ENCODE results near the gene GAS7.

GAS7 gene

DNA sequence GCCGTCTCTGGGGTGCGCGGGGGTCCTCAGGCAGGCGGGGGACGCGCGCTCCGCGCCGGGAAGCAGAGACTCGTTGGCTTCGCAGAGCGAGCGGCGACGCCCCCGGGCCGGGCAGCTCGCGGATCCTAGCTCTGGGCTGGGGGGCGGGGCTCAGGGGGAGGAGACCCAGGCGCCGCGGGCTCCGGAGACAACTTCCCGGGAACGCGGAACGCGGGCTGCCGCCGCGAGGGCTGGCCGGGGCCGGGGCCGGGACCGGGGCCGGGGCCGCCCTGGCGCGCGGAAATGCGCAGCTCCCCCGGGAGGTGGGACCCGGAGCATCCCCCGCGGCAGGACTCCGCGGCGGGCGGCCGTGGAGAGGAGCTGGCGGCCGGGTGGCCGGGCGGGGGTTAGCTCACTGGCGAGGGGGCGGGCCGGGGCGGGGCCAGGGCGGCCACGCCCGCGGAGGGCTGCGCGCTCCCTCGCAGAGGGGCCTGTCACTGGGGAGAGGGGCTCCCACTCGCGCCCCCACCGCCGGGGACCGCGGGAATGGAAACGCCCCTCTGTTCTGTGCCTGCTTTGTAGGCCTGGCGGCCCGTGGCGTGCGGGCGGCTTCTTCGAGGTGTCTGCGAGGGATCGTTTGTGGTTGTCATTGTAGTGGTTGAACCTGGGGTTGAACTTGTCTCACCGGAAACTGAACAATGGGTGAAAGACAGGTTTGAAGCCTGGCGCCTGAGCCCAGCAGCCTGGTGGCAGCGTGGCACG is at the start of gene GAS7:
Gene GAS7, minus strand, starts transcription at position 98 of the 741 bp plus-strand sequence.
- peak; percentile 54 for DNase-seq

DNA sequence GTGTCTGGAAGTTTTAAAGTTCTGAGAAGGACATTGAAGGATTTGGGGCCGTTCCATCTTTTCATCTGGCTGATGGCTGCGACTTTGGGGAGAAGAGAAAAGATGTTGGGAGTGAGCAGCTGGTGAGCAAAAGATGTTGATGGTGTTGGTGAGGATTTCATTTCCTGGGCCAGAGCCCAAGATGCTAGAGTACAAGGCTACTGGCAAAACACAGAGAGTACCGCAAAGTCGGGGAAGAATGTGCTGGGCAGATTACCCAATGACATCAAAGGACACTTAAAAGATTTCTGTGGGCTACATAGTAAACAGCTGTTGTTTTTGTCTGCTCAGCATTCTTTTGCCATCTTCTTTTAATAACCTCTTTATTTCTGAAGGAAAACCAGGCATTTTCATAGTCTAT is 49.4 kb upstream of the GAS7 start:
- no peak for DNase-seq

DNA sequence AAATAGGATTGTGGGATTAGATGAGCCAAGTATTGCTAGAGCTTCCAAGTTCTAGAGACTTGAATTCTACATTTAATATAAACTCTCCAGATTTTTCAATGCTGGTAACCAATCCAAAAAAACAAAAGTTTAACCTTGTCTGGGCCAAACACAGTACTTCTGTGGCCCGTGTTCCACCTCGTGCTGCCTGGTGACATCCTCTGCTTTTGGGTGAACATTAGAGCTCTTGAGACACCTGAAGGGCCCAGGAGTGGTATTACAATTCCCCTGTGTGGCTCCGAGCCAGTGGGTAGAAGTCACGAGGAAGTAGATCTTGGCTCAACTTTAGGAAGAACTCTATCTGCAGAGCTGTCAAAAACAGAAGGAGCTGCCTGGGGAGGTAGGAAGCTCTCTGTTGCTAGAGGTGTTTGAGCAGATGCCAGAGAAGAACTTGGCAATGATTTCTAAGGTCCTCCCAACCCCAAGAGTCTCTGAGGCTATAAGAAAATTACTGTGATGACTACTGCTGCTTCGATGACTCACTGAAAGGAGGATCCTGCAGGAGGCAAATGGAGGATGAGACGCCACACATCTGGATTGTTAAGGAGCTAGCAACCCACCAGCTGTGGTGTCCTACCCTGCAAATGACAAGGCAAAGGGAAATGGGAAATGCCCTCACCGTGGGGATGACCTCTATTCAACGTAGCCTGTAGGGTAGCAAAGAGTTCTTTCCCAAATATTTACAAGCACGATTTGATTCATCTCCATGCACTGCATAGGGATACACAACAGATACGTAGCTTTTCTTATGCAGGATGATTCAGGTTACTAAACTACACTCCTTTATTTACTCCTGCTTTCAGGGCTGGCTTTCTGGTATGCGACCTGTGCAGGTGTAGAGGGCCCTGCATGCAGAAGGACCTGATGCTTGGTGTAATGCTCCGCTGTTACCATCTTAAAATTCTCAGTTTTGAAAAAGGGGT is 45.8 kb upstream of the GAS7 start:
- no peak for DNase-seq

DNA sequence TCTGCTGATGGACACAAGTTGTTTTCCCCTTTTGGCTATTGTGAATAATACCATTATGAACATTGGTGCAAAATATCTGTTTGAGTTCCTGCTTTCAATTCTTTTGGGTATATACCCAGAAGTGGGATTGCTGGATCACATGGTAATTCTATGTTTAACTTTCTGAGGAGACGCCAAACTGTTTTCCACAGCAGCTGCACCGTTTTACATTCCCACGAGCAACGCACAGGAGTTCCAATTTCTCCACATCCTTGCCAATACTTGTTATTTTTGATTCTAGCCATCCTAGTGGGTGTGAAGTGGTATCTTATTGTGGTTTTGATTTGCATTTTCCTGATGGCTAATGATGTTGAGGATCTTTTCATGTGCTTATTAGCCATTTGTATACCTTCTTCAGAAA is 43.4 kb upstream of the GAS7 start:
- no peak for DNase-seq

DNA sequence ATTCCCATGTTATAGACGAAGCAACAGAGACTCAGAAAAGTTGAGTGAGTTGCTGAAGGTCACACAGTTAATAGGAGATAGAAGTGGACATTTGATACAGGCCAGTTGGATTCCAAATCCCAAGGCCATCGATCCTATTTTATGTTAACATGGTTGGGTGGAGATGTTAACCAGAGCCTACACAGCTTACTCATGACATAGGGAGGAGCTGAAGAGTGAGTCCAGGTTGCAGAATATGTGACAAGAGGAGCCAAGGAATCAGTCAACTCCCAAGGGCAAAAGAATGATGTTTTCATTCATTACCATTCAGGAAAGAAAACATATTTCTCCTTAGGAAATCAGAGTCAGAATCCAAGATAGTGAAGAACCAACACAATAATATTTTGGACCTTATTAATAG is 40.3 kb upstream of the GAS7 start:
- DNase-seq: no peak

DNA sequence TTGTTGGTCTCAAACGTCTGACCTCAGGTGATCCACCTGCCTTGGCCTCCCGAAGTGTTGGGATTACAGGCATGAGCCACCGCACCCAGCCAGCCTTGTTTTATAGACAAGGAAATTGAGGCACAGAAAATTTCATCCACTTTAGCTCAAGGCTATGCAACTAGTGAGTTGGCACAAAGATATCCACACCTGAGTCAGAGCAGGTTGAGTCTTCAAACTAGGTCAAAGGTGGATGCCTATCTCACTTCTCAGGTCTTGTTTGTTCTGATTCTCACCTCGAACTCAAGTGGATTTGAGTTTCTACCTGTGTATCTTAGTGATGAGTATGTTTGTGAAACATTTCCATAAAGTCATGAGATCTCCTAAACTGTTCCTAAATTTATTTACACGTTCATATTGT is 35.6 kb upstream of the GAS7 start:
- DNase-seq: no peak

DNA sequence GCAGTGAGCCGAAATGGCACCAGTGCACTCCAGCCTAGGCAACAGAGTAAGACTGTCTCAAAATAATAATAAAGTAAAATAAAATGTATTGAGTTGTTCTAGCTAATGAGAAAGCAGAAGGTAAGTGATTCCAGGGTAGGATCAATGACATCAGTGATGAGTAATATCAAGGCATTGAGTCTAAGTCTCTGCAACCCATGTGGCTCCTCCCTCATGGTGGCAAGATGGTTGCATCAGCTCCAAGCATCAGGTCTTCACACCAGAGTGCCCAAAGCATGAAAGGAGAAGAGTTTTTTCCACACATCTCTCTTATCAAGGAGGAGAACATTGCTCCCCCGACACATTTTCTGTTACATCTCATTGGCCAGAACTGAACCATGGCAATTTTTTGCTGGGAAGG is 34.8 kb upstream of the GAS7 start:
- no peak for DNase-seq

DNA sequence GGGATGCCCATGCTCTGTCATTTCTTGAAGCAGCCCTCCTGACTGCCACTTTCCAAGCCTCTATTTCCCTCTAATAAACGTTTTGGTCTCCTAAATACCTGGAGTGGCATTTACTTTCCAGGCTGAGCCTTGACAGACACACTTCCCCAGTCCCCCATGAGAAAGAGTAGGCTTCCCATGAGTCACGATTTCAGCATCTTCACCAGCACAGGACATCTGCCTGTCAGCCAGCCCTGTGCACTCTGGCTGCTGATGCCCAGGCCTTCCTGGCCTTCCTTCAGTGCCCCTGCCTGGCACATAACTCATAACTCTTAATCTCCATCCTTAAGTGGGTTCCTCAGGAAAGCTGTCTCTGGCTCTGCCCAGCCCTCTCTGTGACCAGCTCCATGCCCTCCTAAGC is 30.8 kb upstream of the GAS7 start:
- no peak for DNase-seq

DNA sequence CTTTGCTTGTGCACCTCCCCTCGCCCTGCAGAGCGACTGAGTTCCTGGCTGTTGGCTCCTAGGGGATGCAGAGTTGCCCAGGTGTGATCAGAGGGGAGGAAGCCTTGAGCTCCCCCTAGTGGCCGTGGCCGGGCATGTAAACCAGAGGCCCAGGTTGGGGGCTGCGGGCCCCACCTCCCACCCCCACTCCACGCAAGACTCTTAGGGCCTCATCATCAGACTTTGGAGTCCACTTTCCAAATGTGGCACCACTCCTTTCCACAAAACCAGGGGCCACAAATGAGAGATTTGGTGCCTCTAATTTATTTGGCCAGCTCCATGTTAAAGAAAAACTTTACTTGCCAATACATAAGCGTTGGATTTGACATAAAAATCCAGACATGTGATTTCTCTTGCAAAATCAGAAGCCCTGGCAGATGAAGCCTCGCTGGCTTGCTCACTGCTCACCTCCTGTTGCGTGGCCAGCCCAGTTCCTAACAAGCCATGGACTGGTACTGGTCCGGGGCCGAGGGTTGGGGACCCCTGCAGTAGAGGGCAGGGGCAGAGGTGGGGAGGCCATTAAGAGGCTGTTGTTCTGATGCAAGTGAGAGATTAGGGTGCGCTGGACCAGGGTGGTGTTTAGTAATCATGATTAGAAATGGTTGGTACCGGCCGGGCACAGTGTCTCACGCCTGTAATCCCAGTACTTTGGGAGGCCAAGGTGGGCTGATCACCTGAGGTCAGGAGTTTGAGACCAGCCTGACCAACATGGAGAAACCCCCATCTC is 28.7 kb upstream of the GAS7 start:
- peak; percentile 44 for DNase-seq

DNA sequence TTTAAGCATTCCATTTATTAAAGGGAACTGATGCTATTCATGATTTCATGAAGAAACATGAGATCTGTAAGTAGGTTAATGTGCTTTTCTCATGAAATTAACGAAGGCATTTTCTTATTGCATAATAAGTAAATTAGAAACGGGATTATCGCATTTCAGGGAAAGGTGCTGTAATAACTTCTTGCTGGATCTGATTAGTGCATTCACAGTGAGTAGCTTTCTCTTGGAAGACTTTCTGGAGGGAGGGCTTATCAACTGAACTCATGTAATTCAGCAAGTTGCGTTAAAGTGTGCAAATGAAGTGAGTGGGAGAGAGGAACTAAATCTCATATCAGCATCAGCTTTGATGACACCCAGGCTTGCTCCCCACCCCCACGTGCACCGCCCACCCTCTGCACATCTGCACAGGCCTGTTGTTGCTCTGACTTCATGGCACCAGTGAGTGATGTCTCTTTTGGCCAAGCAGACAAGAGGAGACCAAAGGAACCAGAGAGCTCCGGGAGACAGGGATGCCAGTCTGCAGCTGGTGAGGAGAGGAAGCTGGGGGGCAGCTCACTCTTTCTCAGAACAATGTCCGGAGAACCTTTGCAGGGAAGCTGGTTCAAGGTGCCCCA is 26.3 kb upstream of the GAS7 start:
- no peak for DNase-seq

DNA sequence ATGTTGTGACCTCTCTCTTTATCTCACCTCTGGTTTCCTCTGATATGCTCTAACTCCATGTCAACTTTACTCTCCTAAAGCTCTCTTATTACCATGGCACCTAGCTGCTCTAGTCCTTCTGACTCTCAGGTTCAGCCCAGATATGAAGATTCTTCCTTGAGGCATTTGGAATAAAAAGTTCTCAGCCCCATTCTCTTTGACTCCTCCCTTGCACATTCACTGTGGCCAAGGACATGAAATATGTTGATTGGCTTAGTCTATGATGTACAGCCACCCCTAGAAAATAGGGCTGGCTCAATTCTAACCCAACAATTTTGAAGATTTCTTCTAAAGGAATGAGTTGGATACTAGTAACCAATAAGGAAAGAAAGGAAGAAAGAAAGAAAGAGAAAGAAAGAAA is 20.8 kb upstream of the GAS7 start:
- DNase-seq: no peak

DNA sequence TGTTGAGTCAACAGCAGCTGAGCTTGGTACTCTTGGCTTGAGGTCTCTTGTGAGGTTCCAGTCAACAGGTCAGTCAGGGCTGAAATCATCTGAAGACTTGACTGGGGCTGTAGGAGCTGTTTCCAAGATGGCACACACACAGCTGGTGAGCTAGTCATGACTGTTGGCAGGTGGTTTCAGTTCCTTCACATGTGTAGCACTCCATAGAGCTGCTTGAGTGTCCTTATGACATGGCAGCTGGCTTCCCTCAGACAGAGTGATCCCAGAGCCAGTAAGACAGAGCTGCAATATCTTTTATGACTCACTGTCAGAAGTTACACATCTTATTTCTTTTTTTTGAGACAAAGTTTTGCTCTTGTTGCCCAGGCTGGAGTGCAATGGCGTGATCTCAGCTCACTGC is 19.5 kb upstream of the GAS7 start:
- no peak for DNase-seq

DNA sequence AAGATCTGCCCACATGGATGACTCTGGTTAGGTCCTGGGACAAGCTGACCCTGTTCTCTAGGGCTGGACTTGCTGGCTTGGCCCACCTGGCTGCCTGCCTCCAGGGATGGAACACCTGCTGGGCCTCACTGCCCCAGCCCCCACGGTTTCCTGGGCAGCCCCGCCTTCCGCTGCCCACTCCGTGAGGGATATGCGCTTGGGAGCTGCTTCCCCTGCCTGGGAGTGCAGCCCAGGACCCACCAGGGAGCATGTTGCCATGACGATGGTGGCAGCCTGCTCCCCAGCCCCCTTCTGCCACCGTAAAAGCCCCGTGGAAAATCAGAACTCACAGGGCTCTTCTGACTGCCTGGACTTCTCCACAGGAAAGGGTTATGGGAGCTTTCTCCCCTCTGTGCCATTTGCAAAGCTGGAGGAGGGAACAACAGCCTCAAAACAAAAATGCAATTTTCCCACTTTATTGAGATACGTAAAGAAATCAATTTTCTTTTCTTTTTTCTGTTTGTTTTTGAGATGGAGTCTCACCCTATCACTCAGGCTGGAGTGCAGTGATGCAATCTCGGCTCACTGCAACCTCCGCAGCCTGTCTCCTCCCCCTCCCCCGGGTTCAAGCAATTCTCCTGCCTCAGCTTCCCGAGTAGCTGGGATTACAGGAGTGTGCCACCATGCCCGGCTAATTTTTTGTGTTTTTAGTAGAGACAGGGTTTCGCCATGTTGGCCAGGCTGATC is 18.0 kb upstream of the GAS7 start:
- DNase-seq: no peak

DNA sequence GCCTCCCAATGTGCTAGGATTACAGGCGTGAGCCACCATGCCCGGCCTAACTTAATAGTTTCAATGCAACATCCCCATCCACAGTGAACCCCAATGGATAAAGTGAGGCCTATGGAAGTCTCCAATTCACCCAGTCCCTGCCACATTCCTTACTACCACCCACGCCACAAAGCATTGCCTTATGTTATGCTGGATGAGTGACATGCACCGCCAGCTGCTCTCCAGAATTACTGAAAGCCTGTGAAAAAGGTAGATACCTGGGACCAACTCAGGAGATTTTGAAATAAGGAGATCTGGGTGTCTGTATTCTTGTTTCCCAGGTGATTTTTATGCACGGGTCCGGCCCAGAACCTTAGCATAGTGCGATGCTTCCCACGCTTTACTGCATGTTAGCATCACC is 16.9 kb upstream of the GAS7 start:
- DNase-seq: no peak

DNA sequence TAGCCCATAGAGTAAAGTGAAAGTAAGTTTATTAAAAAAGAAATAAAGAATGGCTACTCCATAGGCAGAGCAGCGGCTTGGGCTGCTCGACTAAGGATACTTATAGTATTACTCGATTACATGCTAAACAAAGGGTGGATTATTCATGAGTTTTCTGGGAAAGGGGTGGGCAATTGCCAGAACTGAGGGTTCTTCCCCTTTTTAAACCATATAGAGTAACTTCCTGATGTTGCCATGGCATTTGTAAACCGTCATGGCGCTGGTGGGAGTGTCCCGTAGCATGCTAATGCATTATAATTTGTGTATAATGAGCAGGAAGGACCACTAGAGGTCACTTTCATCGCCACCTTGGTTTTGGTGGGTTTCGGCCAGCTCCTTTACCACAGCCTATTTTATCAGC is 13.3 kb upstream of the GAS7 start:
- DNase-seq: peak; percentile 7

DNA sequence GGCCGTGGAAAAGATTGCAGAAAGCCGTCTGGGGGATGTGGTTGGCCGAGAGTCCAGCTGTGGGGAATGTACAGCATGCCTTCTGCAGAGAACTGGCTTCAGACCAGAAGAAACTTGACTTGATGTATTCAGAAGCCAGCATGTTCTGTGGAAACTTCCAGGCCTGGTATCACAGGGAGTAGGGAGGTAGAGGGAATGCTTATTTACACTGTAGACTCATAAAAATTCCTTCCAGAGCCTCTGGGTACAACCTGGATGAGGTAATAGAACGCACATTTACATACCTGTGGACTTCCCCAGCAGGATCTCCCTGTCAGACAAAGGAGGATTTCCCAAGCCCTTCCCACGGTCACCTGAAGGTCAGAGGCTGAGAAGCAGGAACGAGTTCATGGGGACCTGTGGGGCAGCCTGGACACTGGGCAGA is 11.8 kb upstream of the GAS7 start:
- no peak for DNase-seq

DNA sequence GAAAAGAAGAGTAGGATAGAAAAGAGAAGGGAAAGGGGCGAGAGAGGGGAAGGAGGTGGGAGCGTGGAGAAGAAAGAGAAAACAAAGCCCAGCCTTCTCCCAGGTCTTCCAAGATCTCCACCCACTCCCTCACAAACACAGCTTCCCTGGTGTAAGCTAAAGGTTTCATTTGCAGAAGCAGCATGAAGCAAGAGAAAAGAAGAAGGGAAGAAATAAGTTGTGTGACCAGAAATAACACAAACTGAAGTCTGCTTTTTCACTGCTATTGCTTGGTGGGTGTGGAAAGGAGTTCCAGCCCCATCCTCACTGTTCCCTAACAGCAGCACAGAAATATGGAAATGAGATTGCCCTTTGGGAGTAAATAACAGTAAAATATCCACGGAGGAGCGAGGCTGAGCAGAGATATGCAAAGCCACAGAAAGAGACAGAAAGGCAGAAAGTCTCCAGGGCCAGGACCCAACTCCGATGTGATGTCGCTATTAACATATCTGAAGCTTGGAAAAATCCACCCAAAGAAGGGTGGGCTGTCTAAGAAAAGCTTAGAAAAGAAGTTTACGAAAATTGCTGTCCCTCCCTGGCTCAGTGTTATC is 10.3 kb upstream of the GAS7 start:
- DNase-seq: no peak

DNA sequence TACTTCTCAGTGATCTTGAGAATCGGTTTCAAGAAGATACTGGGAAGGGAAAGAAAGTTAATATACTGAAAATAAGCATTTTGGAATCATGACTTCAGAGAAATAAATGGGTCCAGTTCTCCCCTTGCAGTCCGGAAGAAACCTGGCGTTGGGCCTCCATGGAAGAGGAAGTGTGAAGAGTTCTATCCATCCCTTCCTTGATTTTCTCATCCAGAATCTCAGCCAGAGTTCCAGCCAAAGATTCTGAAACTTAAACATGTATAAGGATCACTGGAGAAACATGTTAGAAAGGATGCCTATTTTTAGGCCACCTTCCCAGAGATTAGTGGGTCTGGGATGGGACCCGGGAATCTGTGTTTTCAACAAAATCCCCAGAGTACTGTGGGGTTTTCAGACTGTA is 8.7 kb upstream of the GAS7 start:
- DNase-seq: no peak

DNA sequence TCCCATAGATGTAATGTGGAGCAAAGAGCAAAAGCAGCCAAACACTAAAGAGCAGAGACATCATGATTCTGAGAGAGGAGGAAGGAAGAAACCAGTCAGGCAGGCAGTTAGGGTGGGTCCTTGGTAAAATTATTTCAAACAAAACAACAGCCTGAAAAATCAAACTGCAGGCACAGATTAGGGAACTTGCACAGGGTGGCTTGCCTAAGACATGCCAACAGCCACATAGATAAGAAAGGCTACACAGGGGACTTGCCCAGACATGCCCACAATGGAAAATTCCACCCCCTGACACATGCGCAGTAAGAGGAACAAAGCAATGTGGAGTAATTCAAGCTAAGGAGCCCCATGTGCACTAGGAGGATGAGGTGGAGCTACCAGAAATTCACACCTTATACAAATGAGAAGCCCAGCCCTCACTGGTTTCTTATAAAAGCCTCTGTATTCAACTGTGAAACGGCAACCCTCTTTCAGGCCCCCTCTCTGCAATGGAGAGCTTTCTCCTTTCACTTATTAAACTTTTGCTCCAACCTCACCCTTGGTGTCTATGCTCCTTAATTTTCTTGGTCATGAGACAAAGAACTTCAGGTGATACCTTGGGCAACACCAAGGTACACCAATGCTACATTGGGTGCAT is 7.3 kb upstream of the GAS7 start:
- no peak for DNase-seq

DNA sequence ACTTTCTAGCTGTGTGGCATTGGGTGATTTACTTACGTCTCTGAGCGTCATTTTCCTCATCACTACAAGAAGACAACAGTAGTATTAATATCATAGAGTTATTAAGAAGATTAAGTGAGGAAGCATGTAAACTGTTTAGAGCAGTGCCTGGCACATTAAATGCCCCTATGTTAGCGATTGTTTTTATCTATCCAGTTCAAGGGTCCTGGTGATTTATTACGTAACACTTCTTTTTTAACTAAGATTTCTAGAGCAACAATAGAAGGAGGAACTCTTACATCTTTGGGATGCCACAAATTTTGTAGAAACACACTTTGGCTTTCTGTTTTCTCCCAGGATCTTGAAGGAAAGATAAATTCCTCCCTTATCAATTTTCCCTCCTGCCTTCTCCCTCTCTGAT is 3.3 kb upstream of the GAS7 start:
- no peak for DNase-seq

DNA sequence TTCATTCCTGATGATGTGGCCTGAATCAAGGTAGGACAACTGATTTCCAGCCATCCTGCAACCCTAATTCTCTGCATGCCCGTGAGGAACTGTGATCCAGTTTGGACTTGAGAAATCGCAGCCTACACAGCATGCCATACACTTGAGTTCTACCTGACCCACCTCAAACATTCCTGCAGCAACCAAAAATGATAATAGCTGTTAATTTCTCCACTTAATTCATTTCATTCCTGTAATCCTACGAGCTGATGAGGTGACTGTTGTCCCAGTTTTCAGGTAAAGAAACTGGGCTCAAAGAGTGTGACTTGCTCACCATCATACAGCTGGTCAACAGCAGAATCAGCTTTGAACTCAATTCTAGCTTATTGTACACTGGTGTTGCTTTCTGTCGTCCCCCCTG is 2.2 kb upstream of the GAS7 start:
- DNase-seq: no peak
